Measurements from ENCODE around the gene ZBTB48.
"Not testable (repeated sequence)": the region's sequence is repeated elsewhere in the genome, so short reads cannot be mapped to it uniquely, and the experiment has no call there.

The ZBTB48 gene

DNA sequence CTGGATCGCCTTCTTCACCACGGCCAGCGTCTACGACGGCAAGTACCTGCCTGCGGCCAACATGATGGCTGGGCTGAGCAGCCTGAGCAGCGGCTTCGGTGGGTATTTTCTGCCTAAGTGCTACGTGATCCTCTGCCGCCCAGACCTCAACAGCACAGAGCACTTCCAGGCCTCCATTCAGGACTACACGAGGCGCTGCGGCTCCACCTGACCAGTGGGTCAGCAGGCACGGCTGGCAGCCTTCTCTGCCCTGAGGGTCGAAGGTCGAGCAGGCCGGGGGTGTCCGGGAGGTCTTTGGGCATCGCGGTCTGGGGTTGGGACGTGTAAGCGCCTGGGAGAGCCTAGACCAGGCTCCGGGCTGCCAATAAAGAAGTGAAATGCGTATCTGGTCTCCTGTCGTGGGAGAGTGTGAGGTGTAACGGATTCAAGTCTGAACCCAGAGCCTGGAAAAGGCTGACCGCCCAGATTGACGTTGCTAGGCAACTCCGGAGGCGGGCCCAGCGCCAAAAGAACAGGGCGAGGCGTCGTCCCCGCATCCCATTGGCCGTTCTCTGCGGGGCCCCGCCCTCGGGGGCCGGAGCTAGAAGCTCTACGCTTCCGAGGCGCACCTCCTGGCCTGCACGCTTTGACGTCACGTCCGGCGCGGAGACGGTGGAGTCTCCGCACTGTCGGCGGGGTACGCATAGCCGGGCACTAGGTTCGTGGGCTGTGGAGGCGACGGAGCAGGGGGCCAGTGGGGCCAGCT, at the start of gene ZBTB48:
Gene ZBTB48 (plus strand): TSS at position 621 of the 745 bp plus-strand sequence. CDS start 616 bp downstream, outside the sequence.
- peak; percentile 99 for DNase-seq

GRCh38 chr1:6530504-6531160, 49.2 kb upstream of the ZBTB48 start:
- no peak for DNase-seq

DNA sequence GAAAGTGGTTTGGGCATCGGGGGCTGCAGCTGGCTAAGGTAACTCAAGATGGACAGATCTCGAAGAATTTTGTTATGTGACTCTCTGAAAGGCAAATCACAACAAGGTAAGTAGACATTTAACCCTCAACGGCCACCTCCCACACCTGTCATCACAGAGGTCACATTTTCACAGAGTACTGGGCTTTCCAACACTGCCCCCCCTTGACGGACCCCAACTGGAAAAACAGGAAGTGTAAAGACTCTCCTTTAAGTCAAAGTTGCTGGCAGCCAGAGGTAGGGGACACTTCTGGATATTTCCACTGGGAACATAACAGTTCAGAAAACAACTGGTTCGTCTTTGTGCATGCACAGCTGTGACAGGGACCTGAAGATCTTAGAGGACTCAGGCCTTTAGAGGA, 47.8 kb upstream of the ZBTB48 start:
- no peak for DNase-seq

DNA sequence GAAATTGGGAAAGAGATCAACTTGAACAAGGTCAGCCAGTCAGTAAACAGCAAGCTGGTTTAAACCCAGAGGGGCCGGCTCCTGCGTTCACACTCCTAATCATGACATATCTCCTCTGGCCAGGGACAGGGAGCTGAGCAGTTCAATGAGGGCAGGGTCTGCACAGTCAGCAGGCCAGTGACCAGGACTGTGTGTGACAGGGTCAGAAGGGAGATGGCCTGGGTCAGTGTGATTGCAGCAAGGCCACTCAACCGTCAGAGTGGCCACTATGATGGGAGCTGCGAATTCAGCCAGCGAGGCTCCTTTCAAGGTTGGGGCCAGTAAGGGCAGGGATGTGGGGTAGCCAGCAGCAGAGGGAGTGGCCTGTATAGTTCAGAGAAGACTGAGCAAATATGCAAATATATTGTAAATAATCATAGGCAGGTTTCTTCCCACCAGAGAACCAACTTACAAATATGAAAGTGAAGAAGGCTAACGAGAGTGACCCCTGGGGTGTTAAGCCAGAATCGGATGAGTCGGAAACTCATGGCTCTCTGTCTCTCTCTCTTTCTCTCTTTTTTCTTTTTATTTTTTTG, 45.5 kb upstream of the ZBTB48 start:
- no peak for DNase-seq

GRCh38 chr1:6535214-6535613, 44.6 kb upstream of the ZBTB48 start:
- no peak for DNase-seq

GRCh38 chr1:6536291-6536690, 43.5 kb upstream of the ZBTB48 start:
- no peak for DNase-seq

GRCh38 chr1:6538956-6539355, 40.8 kb upstream of the ZBTB48 start:
- no peak for DNase-seq

DNA sequence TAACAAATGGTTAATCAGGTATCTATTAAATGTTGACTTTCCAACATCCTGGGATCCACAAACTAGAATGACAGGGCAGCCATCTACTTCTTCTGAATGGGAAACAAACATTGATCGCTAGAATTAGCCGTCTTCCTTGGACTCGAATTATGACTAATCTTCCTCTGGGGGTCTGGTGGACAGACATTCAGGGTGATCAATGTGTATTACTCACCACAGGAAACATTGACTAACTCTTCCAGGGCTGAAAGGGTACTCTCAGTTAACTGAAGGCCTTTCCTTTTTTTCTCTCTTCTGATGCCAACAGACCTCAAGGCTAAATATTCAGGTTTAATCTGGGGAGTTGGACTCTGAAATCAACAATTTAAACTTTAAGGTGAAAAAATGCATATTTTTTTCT, 35.0 kb upstream of the ZBTB48 start:
- DNase-seq: no peak

- no peak for DNase-seq
These were observed 34.3 kb upstream of the ZBTB48 start for GRCh38 chr1:6545276-6546112.

GRCh38 chr1:6546326-6546725, 33.5 kb upstream of the ZBTB48 start:
- no peak for DNase-seq

DNA sequence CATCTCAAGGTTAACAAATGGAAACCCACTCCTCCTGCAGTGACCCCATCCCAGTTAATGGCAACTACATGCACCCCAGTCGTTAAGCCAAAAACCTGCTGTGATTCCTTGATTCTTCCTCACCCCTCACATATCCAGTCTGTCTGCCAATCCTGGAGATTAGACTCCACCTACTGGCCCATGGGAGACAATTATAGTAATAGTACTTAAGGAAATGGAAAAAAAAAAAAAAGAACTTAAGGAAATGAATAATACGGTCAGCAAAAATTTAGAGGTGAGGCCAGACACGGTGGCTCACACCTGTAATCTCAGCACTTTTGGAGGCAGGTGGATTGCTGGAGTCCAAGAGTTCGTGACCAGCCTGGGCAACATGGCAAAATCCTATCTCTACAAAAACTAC, 32.5 kb upstream of the ZBTB48 start:
- DNase-seq: no peak

DNA sequence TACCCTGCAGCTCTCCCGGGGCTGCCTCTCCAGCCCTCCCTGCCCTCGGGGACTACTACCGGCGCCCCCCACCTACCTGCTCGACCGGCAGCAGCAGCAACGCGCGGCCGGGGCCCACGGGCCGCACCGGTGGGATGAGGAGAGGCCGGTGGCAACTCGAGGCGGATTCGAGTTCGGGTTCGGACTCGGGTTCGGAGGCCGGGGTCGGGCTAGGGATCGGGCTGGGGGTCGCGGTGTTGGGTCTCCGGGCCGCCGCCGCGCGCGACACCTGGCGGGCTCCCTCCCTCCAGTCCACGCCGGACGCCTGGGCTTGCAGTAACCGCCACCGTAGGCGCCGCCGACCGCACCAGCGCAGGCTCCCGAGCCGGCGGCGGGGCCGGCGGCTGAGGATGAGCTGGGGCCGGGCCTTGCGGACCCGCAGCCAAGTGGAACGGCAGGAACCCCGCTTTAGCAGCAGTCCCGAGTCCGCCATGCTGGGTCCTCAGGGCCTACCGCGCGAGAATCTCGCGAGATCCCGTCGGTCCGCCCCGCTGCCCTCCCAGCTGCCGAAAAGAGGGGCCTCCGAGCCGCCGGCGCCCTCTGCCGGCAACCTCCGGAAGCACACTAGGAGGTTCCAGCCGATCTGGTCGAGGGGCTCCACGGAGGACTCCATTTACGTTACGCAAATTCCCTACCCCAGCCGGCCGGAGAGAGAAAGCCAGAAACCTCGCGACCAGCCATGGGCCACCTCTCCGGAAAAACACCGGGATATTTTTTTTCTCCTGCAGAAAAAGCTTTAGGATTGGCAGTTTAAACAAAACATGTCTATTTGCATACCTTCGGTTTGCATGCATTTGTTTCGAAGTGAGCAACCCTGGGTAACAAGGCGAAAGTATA, 25.5 kb upstream of the ZBTB48 start, which contains the start of gene NOL9:
Gene NOL9 (minus strand): TSS at position 483 of the 876 bp plus-strand sequence. CDS start 11 bp downstream, at position 472.
- peak; percentile 93 for DNase-seq

GRCh38 chr1:6554907-6555778, 24.7 kb upstream of the ZBTB48 start, which contains the start of gene TAS1R1:
TSS of gene TAS1R1 (plus strand) at chr1:6555307. CDS start at chr1:6555374, 67 bp downstream.
- no peak for DNase-seq

DNA sequence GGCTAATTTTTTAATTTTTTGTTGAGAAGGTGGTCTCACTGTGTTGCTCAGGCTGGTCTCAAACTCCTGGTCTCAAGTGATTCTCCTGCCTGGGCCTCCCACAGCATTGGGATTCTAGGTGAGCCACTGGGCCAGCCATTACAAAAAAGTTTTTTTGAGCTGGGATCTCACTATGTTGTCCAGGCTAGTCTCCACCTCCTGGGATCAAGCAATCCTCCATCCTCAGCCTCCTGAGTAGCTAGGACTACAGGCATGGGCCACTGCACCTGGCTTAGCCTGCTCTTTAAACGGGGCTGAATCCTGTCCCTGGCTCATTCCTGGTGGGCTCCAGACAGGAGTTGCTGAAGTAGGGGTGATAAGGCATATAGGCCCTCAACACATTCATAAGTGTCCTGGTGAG, 22.2 kb upstream of the ZBTB48 start:
- no peak for DNase-seq

GRCh38 chr1:6559161-6559560, 20.6 kb upstream of the ZBTB48 start:
- not testable (repeated sequence) for DNase-seq

DNA sequence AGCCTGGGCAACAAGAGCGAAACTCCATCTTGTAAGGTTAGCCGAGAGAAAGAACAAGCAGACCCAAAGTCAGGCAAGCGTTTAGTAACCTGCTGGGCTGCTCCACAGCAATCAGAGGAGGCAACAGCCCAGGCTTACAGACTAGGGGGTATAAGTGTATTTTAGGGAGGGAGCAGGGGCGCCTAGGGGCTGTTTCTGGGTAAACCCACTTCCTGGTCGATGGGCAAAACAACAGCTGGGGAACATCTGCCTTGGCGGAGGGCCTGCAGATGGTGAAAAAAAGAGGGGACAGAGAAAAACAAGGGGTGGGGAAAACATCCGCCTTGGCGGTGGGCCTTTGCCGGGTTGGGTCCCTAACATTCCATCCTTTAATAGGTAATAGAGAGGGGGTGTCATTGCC, 19.5 kb upstream of the ZBTB48 start:
- DNase-seq: no peak

DNA sequence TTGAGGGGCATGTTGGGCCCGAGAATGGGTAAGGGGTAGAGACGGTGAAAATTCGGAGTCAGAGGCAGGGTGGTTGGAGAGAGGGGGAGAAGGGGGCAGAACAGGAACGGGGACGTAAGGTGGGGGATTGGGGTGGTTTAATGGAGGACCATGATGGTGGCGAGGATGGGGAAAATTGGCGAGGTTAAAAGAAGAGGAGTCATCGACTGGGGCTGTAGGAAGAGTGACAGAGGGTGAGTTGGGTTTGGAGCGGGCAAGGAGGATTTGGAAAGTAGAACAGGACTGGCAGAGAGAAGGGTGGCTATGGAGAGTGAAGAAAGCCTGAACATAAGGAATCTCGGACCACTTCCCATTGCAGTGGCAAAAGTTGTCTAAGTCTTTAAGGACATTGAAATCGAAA, 10.8 kb upstream of the ZBTB48 start:
- DNase-seq: no peak

DNA sequence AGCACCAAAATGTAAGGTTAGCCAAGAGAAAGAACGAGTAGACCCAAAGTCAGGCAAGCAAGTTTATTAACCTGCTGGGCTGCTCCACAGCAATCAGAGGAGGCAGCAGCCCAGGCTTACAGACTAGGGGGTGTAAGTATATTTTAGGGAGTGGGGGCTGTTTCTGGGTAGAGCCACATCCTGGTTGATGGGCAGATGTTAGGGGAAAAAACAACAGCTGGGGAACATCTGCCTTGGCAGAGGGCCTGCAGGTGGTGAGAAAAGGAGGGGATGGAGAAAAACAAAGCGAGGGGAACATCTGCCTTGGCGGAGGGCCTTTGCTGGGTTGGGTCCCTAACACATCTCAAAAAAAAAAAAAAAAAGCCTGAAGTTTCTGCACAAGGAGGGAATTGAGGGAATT, 9.7 kb upstream of the ZBTB48 start:
- no peak for DNase-seq

- no peak for DNase-seq
These were observed 8.8 kb upstream of the ZBTB48 start for GRCh38 chr1:6570987-6571386.

- no peak for DNase-seq
These were observed 7.0 kb upstream of the ZBTB48 start for GRCh38 chr1:6572653-6573383.
